GM12878 (cell line): Measurements from ENCODE around the gene LRRC75A.

ENCODE experiments used
- ESRRA ChIP-seq: IDR thresholded peaks from 2 replicates; pipeline ENCODE4 v1.6.1; 2012; ENCODE audit warnings: mild to moderate bottlenecking, low read length, improper control_type of control experiment
- MAX ChIP-seq: IDR thresholded peaks from 2 replicates; pipeline ENCODE4 v1.6.1; 2012; ENCODE audit warnings: low read depth, low read length, improper control_type of control experiment
- POLR2AphosphoS5 ChIP-seq: IDR thresholded peaks from 2 replicates; pipeline ENCODE4 v1.6.1; 2011; ENCODE audit warnings: mild to moderate bottlenecking, low read length, inconsistent platforms
- RAD21 ChIP-seq: IDR thresholded peaks from 2 replicates; pipeline ENCODE4 v1.6.1; 2011; ENCODE audit warnings: mild to moderate bottlenecking, low read depth, low read length, moderate library complexity; ENCODE audit not compliant: insufficient read depth
- RAD51 ChIP-seq: fragments of 450-650 bp; IDR thresholded peaks from 2 replicates; pipeline ENCODE4 v1.6.1; 2016; ENCODE audit warnings: moderate library complexity, mild to moderate bottlenecking, inconsistent platforms
- RFX5 ChIP-seq: IDR thresholded peaks from 2 replicates; pipeline ENCODE4 v1.6.1; 2011; ENCODE audit warnings: low read depth, low read length, improper control_type of control experiment
- TF ChIP-seq, protein P1 (sequence below), 3 experiments: IDR thresholded peaks in 2 of 3; conservative IDR thresholded peaks in 1 of 3; 2 replicates each; pipeline ENCODE4 v1.5.1; 2011; ENCODE audit warnings: low read depth in 3 of 3, low read length in 3 of 3, mild to moderate bottlenecking in 3 of 3, control low read depth in 2 of 3, moderate library complexity in 2 of 3, inconsistent platforms in 1 of 3, mixed read lengths in 1 of 3; ENCODE audit not compliant: control insufficient read depth in 2 of 3, insufficient read depth in 1 of 3; ENCODE audit errors: extremely low read depth in 1 of 3
- TF ChIP-seq, protein P2 (sequence below): fragments of 150-350 bp; IDR thresholded peaks from 2 replicates; pipeline ENCODE4 v1.6.1; 2016; ENCODE audit warnings: low read depth, low read length
- TF ChIP-seq, protein P3 (sequence below): IDR thresholded peaks from 2 replicates; pipeline ENCODE4 v1.6.1; 2011; ENCODE audit warnings: mild to moderate bottlenecking, low read depth, low read length, moderate library complexity; ENCODE audit not compliant: insufficient replicate concordance

- no peak for TF ChIP-seq POLR2AphosphoS5
- TF ChIP-seq, protein P1, sequence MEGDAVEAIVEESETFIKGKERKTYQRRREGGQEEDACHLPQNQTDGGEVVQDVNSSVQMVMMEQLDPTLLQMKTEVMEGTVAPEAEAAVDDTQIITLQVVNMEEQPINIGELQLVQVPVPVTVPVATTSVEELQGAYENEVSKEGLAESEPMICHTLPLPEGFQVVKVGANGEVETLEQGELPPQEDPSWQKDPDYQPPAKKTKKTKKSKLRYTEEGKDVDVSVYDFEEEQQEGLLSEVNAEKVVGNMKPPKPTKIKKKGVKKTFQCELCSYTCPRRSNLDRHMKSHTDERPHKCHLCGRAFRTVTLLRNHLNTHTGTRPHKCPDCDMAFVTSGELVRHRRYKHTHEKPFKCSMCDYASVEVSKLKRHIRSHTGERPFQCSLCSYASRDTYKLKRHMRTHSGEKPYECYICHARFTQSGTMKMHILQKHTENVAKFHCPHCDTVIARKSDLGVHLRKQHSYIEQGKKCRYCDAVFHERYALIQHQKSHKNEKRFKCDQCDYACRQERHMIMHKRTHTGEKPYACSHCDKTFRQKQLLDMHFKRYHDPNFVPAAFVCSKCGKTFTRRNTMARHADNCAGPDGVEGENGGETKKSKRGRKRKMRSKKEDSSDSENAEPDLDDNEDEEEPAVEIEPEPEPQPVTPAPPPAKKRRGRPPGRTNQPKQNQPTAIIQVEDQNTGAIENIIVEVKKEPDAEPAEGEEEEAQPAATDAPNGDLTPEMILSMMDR (IDR thresholded peaks at IDR 0.05 in 2 of 3, conservative IDR thresholded peaks at IDR 0.05 in 1 of 3; ENCODE audit: control insufficient read depth in 2 of 3, extremely low read depth in 1 of 3, insufficient read depth in 1 of 3, low read depth in 3 of 3, low read length in 3 of 3), result no peak
- TF ChIP-seq, protein P2, sequence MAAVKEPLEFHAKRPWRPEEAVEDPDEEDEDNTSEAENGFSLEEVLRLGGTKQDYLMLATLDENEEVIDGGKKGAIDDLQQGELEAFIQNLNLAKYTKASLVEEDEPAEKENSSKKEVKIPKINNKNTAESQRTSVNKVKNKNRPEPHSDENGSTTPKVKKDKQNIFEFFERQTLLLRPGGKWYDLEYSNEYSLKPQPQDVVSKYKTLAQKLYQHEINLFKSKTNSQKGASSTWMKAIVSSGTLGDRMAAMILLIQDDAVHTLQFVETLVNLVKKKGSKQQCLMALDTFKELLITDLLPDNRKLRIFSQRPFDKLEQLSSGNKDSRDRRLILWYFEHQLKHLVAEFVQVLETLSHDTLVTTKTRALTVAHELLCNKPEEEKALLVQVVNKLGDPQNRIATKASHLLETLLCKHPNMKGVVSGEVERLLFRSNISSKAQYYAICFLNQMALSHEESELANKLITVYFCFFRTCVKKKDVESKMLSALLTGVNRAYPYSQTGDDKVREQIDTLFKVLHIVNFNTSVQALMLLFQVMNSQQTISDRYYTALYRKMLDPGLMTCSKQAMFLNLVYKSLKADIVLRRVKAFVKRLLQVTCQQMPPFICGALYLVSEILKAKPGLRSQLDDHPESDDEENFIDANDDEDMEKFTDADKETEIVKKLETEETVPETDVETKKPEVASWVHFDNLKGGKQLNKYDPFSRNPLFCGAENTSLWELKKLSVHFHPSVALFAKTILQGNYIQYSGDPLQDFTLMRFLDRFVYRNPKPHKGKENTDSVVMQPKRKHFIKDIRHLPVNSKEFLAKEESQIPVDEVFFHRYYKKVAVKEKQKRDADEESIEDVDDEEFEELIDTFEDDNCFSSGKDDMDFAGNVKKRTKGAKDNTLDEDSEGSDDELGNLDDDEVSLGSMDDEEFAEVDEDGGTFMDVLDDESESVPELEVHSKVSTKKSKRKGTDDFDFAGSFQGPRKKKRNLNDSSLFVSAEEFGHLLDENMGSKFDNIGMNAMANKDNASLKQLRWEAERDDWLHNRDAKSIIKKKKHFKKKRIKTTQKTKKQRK, result no peak
- TF ChIP-seq RAD21, result no peak
- no peak for TF ChIP-seq RFX5
- TF ChIP-seq, protein P3, sequence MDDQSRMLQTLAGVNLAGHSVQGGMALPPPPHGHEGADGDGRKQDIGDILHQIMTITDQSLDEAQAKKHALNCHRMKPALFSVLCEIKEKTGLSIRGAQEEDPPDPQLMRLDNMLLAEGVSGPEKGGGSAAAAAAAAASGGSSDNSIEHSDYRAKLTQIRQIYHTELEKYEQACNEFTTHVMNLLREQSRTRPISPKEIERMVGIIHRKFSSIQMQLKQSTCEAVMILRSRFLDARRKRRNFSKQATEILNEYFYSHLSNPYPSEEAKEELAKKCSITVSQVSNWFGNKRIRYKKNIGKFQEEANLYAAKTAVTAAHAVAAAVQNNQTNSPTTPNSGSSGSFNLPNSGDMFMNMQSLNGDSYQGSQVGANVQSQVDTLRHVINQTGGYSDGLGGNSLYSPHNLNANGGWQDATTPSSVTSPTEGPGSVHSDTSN, result no peak
- no peak for TF ChIP-seq RAD51
- no peak for TF ChIP-seq ESRRA
- no peak for TF ChIP-seq MAX
Observed at GRCh38 chr17:16423226-16423872, 68.6 kb downstream of the LRRC75A start.
